ENCODE data around the gene ATOSB. TPM values are rescaled to one million over a fixed set of nuclear protein-coding genes. Genes with fewer than 3 reads are reported as not detected.

The ATOSB gene
- total and polyA plus RNA-seq, 9 of the 15 experiments (the other 6 are each of a cell fraction or from before 2014, with no cell fraction given), result 0.45 to 8.0 (median 4.2) TPM

DNA sequence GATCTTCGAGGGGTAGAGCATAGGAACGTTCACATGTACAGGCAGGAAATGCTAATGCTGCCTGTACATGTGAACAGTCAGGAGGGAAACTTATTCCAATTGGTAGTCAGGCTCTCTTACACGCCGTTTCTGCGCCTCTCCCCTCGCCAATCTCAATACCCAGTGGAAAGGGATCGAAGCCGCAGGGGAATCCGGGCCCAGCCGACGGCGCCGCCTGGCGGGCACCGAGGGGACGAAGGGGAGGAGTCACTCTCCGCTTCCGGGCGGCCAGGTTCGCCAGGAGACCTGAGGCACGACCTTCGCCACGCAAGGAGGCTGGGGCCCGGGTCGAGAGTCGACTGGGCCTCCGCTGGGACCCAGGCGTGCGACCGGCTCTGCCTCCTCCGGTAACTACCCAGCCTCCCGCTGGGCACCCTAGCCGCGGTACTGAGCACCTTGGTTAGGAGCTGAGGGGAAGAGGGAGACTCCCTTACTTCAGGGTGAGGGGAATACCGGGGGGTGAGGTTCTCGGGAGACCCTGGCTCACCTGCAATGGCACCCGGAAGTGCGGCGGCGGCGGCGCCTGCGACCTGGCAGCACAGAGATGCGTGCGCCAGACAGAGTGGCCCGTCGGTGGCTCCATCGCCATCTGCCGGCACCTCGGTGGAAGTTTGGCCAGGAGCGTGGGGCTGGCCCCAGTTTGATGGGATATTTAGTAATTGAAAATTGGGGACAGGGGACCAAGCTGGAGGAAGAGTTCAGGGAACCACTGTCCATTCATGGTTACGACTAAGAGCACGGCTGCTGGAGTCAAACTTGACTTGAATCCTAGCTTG is 19.4 kb downstream of the ATOSB start, which contains the start of gene PIGO (continued):
- TF ChIP-seq RBM39 (optimal IDR thresholded peaks at IDR 0.05; ENCODE audit: low read depth, low read length) (peak; percentile 57), PHB2 (IDR thresholded peaks at IDR 0.05; ENCODE audit: low read depth) (no peak), TEAD4 (IDR thresholded peaks at IDR 0.05; ENCODE audit: low read length) (peak; percentile 16; the same call in 1 of the 2 replicates), TEAD4 (CRISPR knock-in tag; IDR thresholded peaks at IDR 0.05; ENCODE audit: borderline replicate concordance) (no peak), BDP1 (IDR thresholded peaks at IDR 0.05; ENCODE audit: insufficient read depth, insufficient read length) (no peak), MEF2A (IDR thresholded peaks at IDR 0.05; ENCODE audit: control insufficient read depth, low read depth, low read length) (no peak), RB1 (IDR thresholded peaks at IDR 0.05; ENCODE audit: low read depth) (peak; percentile 27; the same call in 1 of the 2 replicates), TAL1 (IDR thresholded peaks at IDR 0.05) (no peak), KHSRP (IDR thresholded peaks at IDR 0.05) (no peak), JUN (IDR thresholded peaks at IDR 0.05; ENCODE audit: borderline replicate concordance, low read depth, low read length) (peak; percentile 12; the same call in 1 of the 2 replicates), JUN (CRISPR knock-in tag; IDR thresholded peaks at IDR 0.05; ENCODE audit: borderline replicate concordance) (no peak), ELF4 (CRISPR knock-in tag; IDR thresholded peaks at IDR 0.05) (0 out of 2 replicates have a peak, but pooled peaks have one; percentile 40), ZNF830 (CRISPR knock-in tag; IDR thresholded peaks at IDR 0.05) (no peak), TCF7L2 (IDR thresholded peaks at IDR 0.05; ENCODE audit: low read depth, low read length) (no peak), ZNF644 (tag; IDR thresholded peaks at IDR 0.05; ENCODE audit: low read depth) (no peak), HSF4 (CRISPR knock-in tag; IDR thresholded peaks at IDR 0.05; ENCODE audit: borderline replicate concordance) (no peak), NFIX (CRISPR knock-in tag; IDR thresholded peaks at IDR 0.05; ENCODE audit: low read depth) (no peak)
- TF ChIP-seq, protein P1, sequence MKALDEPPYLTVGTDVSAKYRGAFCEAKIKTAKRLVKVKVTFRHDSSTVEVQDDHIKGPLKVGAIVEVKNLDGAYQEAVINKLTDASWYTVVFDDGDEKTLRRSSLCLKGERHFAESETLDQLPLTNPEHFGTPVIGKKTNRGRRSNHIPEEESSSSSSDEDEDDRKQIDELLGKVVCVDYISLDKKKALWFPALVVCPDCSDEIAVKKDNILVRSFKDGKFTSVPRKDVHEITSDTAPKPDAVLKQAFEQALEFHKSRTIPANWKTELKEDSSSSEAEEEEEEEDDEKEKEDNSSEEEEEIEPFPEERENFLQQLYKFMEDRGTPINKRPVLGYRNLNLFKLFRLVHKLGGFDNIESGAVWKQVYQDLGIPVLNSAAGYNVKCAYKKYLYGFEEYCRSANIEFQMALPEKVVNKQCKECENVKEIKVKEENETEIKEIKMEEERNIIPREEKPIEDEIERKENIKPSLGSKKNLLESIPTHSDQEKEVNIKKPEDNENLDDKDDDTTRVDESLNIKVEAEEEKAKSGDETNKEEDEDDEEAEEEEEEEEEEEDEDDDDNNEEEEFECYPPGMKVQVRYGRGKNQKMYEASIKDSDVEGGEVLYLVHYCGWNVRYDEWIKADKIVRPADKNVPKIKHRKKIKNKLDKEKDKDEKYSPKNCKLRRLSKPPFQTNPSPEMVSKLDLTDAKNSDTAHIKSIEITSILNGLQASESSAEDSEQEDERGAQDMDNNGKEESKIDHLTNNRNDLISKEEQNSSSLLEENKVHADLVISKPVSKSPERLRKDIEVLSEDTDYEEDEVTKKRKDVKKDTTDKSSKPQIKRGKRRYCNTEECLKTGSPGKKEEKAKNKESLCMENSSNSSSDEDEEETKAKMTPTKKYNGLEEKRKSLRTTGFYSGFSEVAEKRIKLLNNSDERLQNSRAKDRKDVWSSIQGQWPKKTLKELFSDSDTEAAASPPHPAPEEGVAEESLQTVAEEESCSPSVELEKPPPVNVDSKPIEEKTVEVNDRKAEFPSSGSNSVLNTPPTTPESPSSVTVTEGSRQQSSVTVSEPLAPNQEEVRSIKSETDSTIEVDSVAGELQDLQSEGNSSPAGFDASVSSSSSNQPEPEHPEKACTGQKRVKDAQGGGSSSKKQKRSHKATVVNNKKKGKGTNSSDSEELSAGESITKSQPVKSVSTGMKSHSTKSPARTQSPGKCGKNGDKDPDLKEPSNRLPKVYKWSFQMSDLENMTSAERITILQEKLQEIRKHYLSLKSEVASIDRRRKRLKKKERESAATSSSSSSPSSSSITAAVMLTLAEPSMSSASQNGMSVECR (CRISPR knock-in tag; IDR thresholded peaks at IDR 0.05), result peak; percentile 52; the same call in 1 of the 2 replicates
- TF ChIP-seq, protein P2, sequence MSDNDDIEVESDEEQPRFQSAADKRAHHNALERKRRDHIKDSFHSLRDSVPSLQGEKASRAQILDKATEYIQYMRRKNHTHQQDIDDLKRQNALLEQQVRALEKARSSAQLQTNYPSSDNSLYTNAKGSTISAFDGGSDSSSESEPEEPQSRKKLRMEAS (CRISPR knock-in tag; IDR thresholded peaks at IDR 0.05), result peak; percentile 55
- TF ChIP-seq, protein P3, sequence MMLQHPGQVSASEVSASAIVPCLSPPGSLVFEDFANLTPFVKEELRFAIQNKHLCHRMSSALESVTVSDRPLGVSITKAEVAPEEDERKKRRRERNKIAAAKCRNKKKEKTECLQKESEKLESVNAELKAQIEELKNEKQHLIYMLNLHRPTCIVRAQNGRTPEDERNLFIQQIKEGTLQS (IDR thresholded peaks at IDR 0.05), result no peak
- TF ChIP-seq, protein P3 (CRISPR knock-in tag; conservative IDR thresholded peaks at IDR 0.05), result no peak
